Liver (tissue), 3 donors: ENCODE measurements around the gene IRGC.

Source experiments
- ATF3 ChIP-seq: IDR thresholded peaks from 2 replicates; pipeline ENCODE4 v1.6.1; 2016; ENCODE audit warnings: antibody characterized with exemption
- EGR1 ChIP-seq, 2 donors: IDR thresholded peaks; 2 replicates each; pipeline ENCODE4 v1.6.1; 2016 to 2018; ENCODE audit warnings: antibody characterized with exemption in 2 of 2, low read depth in 2 of 2
- FOXA1 ChIP-seq: IDR thresholded peaks from 2 replicates; pipeline ENCODE4 v1.6.1; 2016; ENCODE audit warnings: antibody characterized with exemption
- GABPA ChIP-seq, 2 donors: IDR thresholded peaks in 1 of 2; conservative IDR thresholded peaks in 1 of 2; 2 replicates each; pipeline ENCODE4 v1.6.1; 2016; ENCODE audit warnings: antibody characterized with exemption in 2 of 2, mild to moderate bottlenecking in 1 of 2, moderate library complexity in 1 of 2
- JUND ChIP-seq, 2 donors: IDR thresholded peaks; 2 replicates each; pipeline ENCODE4 v1.6.1; 2016; ENCODE audit warnings: antibody characterized with exemption in 2 of 2
- MAX ChIP-seq: IDR thresholded peaks from 2 replicates; pipeline ENCODE4 v1.6.1; 2016; ENCODE audit warnings: antibody characterized with exemption
- RAD21 ChIP-seq, 2 donors: IDR thresholded peaks; 2 replicates each; pipeline ENCODE4 v1.6.1; 2016; ENCODE audit warnings: antibody characterized with exemption in 2 of 2, mild to moderate bottlenecking in 2 of 2
- RXRA ChIP-seq, 2 donors: IDR thresholded peaks; 2 replicates each; pipeline ENCODE4 v1.6.1; 2017 to 2018; ENCODE audit warnings: antibody characterized with exemption in 2 of 2, mild to moderate bottlenecking in 1 of 2
- SP1 ChIP-seq: IDR thresholded peaks from 2 replicates; pipeline ENCODE4 v1.6.1; 2018; ENCODE audit warnings: antibody characterized with exemption, mild to moderate bottlenecking
- TAF1 ChIP-seq: conservative IDR thresholded peaks from 2 replicates; pipeline ENCODE4 v1.6.1; 2016; ENCODE audit warnings: antibody characterized with exemption, mild to moderate bottlenecking
- YY1 ChIP-seq: IDR thresholded peaks from 2 replicates; pipeline ENCODE4 v1.6.1; 2016; ENCODE audit warnings: antibody characterized with exemption, mild to moderate bottlenecking
- ZBTB33 ChIP-seq: IDR thresholded peaks from 2 replicates; pipeline ENCODE4 v1.6.1; 2016; ENCODE audit warnings: antibody characterized with exemption
- TF ChIP-seq, protein P1 (sequence below): fragments of 150-350 bp; IDR thresholded peaks from 2 replicates; pipeline ENCODE4 v1.5.1; 2017; ENCODE audit warnings: improper control_type of control experiment, low read depth, low read length; ENCODE audit not compliant: missing input control
- TF ChIP-seq, protein P2 (sequence below): IDR thresholded peaks from 2 replicates; pipeline ENCODE4 v1.6.1; 2016; ENCODE audit warnings: antibody characterized with exemption, mild to moderate bottlenecking
- donor health status: healthy.
- donor health status: healthy.

DNA sequence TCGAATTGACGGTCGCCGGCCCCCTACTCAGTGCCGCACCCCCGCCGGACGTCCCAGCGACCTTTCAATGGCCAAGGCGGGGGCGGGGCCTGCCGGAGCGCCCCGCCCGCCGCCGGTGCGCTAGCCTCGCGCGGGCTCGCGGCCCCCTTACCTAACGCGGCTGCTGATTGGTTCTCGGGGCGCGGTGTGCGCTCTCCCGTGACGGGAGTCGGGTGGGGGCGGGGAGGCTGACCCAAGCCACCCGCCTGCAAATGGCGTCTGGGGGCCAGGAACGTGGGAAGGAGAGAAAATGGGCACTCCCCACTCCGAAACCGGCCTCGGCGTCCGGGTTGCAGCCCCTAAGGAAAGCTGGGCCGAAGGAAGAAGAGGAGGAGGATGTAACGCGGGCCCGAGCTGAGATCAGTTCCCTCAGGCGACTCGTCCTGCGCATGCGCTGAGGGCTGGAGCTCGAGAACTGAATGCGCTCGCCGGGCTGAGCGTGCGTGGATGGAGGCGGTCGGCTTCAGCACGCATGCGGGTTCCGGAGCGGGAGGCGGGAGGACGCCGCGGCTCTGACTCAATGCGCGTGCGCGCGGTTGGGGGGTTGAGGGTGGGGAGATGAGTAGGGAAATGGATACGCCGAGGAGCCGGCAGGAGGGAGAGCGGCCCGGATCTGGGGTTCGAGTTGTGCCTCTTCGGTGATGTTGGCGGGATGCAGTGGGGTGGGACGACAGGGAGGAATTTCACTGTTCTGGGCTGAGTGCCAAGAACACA lies 38.8 kb downstream of the IRGC start, which contains the start of gene SMG9:
- TF ChIP-seq, protein P1, sequence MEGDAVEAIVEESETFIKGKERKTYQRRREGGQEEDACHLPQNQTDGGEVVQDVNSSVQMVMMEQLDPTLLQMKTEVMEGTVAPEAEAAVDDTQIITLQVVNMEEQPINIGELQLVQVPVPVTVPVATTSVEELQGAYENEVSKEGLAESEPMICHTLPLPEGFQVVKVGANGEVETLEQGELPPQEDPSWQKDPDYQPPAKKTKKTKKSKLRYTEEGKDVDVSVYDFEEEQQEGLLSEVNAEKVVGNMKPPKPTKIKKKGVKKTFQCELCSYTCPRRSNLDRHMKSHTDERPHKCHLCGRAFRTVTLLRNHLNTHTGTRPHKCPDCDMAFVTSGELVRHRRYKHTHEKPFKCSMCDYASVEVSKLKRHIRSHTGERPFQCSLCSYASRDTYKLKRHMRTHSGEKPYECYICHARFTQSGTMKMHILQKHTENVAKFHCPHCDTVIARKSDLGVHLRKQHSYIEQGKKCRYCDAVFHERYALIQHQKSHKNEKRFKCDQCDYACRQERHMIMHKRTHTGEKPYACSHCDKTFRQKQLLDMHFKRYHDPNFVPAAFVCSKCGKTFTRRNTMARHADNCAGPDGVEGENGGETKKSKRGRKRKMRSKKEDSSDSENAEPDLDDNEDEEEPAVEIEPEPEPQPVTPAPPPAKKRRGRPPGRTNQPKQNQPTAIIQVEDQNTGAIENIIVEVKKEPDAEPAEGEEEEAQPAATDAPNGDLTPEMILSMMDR, result peak; percentile 1
- TF ChIP-seq JUND (IDR thresholded peaks at IDR 0.05) (no peak), SP1 (peak; percentile 17), ATF3 (no peak), RAD21 (IDR thresholded peaks at IDR 0.05) (no peak), MAX (peak; percentile 42), GABPA (IDR thresholded peaks at IDR 0.05 in 1 of 2, conservative IDR thresholded peaks at IDR 0.05 in 1 of 2) (no peak), YY1 (peak; percentile 92), RXRA (IDR thresholded peaks at IDR 0.05) (peak in 1 of 2 donors; percentile 26), EGR1 (IDR thresholded peaks at IDR 0.05; ENCODE audit: low read depth in 2 of 2) (no peak), ZBTB33 (no peak), TAF1 (no peak), FOXA1 (no peak)
- TF ChIP-seq, protein P2, sequence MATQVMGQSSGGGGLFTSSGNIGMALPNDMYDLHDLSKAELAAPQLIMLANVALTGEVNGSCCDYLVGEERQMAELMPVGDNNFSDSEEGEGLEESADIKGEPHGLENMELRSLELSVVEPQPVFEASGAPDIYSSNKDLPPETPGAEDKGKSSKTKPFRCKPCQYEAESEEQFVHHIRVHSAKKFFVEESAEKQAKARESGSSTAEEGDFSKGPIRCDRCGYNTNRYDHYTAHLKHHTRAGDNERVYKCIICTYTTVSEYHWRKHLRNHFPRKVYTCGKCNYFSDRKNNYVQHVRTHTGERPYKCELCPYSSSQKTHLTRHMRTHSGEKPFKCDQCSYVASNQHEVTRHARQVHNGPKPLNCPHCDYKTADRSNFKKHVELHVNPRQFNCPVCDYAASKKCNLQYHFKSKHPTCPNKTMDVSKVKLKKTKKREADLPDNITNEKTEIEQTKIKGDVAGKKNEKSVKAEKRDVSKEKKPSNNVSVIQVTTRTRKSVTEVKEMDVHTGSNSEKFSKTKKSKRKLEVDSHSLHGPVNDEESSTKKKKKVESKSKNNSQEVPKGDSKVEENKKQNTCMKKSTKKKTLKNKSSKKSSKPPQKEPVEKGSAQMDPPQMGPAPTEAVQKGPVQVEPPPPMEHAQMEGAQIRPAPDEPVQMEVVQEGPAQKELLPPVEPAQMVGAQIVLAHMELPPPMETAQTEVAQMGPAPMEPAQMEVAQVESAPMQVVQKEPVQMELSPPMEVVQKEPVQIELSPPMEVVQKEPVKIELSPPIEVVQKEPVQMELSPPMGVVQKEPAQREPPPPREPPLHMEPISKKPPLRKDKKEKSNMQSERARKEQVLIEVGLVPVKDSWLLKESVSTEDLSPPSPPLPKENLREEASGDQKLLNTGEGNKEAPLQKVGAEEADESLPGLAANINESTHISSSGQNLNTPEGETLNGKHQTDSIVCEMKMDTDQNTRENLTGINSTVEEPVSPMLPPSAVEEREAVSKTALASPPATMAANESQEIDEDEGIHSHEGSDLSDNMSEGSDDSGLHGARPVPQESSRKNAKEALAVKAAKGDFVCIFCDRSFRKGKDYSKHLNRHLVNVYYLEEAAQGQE, result peak; percentile 18
